ENCODE measurements around the gene ADCY2. TPM values are rescaled to one million over a fixed set of nuclear protein-coding genes. Genes with fewer than 3 reads are reported as not detected.

ADCY2 gene
- total RNA-seq, 1 donor from 2014 or later, result 0.59 TPM

- H3K27ac ChIP-seq, result no peak overlapping the region
- no peak for DNase-seq
- H3K27me3 ChIP-seq (ENCODE audit: low read depth), result peaks cover 16% of the 10 kb centered on the region
- no peaks in the 10 kb centered on the region for H3K9me3 ChIP-seq
- no peak for TF ChIP-seq CTCF (IDR thresholded peaks at IDR 0.05)
- intact Hi-C loops (cut with DNase I), result no loop called here
- H3K36me3 ChIP-seq, result peaks cover 8% of the 10 kb centered on the region
- no peak overlapping the region for H3K4me3 ChIP-seq
- ATAC-seq, result no peak
- peaks cover 25% of the 10 kb centered on the region for H3K4me1 ChIP-seq
Observed at GRCh38 chr5:7852988-7853387, 457.1 kb downstream of the ADCY2 start.

DNA sequence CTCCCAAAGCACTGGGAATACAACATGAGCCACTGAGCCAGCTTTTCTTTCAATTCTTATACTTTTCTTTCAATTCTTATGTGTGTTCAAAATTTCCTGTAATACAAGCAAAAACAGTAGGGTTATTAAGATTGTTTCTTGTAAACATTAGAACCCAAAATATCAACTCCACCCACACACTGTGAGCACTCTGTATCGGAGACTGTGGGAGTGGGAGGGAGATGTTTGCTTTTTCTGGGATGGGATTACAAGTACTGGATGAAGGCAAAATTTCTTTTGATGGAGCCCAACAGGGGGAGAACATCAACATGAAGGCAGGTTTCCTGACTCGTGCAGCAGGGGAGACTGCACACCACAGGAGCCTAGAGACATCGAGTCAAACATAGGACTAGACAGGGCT, 459.7 kb downstream of the ADCY2 start:
- TF ChIP-seq CTCF (IDR thresholded peaks at IDR 0.05), result no peak
- Histone ChIP-seq H3K4me3 (no peak overlapping the region), H3K36me3 (peaks cover 31% of the 10 kb centered on the region), H3K27me3 (ENCODE audit: low read depth) (no peaks in the 10 kb centered on the region), H3K4me1 (peaks cover 16% of the 10 kb centered on the region), H3K27ac (no peak overlapping the region), H3K9me3 (no peaks in the 10 kb centered on the region)
- no peak for ATAC-seq
- intact Hi-C loops (cut with DNase I), result no loop called here
- no peak for DNase-seq

DNA sequence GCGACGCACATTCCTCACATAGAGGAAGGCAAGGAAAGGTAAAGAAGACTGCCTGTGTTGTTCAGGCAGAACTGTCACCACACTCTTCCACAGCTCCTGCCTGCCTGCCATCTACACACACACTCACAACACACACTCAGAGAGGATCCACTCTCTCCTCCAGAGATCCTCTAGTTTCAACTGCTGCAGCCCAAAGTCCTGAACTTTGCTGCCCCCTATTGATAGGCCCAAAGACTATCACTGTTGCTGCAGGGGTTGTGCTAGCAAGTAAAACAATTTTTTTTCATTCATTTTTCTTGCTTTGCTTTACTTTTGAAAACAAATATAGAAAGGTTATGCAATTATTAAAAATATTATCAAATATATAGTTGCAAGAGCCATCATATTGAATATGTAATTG, 460.9 kb downstream of the ADCY2 start:
- Histone ChIP-seq H3K9me3 (no peaks in the 10 kb centered on the region), H3K36me3 (peaks cover 44% of the 10 kb centered on the region), H3K4me1 (peaks cover 7% of the 10 kb centered on the region), H3K27me3 (ENCODE audit: low read depth) (no peaks in the 10 kb centered on the region), H3K4me3 (no peak overlapping the region), H3K27ac (no peak overlapping the region)
- ATAC-seq (peak; percentile 76 to 81), DNase-seq (no peak)
- intact Hi-C loops (cut with DNase I), result no loop called here
- TF ChIP-seq CTCF (IDR thresholded peaks at IDR 0.05), result peak; percentile 55

DNA sequence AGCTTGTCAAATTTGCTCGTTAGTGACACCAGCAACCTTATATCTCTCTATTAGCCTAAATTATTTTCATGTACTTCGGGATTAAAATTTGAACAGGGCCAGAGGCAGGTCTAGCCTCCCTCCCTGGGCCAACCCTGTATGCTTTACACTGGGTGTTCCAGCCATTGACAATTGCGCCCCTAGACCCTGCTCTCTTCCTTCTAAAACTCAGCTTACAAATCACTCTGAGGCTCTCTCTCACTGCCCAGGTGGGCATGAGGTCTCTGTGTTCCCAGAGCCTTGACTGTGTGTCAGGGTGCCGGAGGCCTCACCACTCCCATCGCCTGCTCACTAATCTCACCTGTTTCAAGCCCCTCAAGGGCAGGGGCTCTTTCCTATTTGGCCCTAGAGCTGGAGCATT, 461.4 kb downstream of the ADCY2 start:
- peaks cover 1% of the 10 kb centered on the region for H3K4me1 ChIP-seq
- no peak for TF ChIP-seq CTCF (IDR thresholded peaks at IDR 0.05)
- H3K4me3 ChIP-seq, result no peak overlapping the region
- H3K9me3 ChIP-seq, result no peaks in the 10 kb centered on the region
- H3K36me3 ChIP-seq, result peaks cover 49% of the 10 kb centered on the region
- H3K27me3 ChIP-seq (ENCODE audit: low read depth), result no peaks in the 10 kb centered on the region
- ATAC-seq (no peak), DNase-seq (no peak)
- intact Hi-C loops (cut with DNase I), result no loop called here
- no peak overlapping the region for H3K27ac ChIP-seq

DNA sequence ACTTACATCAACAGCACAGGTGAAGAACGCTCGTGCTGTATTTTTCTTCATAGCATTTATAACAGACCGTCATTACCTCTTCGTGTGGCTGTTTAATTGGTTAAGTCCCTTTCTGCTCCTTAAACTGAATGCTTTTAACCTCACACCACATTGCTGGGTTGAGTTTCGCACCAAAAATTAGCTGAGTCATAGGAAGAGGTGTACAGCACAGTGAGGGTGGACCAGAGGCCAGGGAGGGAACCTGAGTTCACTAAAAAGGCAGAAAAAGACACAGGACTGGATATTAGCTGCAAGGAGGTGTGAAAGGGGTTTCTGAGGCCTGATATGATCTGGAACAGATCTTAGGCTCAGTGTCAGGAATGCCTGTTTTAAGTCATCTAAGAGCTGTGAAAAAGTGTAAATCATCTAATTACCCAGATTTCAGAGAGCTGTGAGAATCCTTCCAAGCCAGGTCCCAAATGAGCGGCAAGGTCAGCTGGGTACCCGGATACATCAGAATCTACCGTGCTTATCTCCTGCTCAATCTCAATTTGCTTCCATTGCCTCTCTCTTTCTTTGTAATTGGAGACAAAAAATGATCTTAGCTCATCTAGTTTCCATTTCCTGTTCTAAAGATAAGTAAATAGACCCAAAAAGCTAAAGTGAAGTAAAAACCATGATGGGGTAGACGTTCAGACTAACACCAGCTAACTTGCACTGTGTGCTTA, 462.1 kb downstream of the ADCY2 start:
- H3K9me3 ChIP-seq, result no peaks in the 10 kb centered on the region
- DNase-seq (no peak), ATAC-seq (no peak)
- peaks cover 56% of the 10 kb centered on the region for H3K36me3 ChIP-seq
- intact Hi-C loops (cut with DNase I), result no loop called here
- TF ChIP-seq CTCF (IDR thresholded peaks at IDR 0.05), result no peak
- H3K4me1 ChIP-seq, result no peaks in the 10 kb centered on the region
- no peaks in the 10 kb centered on the region for H3K27me3 ChIP-seq (ENCODE audit: low read depth)
- no peak overlapping the region for H3K4me3 ChIP-seq
- no peak overlapping the region for H3K27ac ChIP-seq
